NCI-H510A (cell line): Measurements from ENCODE around the gene SMARCAD1.
A peak's percentile ranks its signal among the peaks of the same experiment; 100 is the strongest.

ENCODE experiments used
- DNase-seq: peaks from one replicate; lab custom pipeline; 2025; lab: John Stamatoyannopoulos, UW

Gene SMARCAD1, protein sequence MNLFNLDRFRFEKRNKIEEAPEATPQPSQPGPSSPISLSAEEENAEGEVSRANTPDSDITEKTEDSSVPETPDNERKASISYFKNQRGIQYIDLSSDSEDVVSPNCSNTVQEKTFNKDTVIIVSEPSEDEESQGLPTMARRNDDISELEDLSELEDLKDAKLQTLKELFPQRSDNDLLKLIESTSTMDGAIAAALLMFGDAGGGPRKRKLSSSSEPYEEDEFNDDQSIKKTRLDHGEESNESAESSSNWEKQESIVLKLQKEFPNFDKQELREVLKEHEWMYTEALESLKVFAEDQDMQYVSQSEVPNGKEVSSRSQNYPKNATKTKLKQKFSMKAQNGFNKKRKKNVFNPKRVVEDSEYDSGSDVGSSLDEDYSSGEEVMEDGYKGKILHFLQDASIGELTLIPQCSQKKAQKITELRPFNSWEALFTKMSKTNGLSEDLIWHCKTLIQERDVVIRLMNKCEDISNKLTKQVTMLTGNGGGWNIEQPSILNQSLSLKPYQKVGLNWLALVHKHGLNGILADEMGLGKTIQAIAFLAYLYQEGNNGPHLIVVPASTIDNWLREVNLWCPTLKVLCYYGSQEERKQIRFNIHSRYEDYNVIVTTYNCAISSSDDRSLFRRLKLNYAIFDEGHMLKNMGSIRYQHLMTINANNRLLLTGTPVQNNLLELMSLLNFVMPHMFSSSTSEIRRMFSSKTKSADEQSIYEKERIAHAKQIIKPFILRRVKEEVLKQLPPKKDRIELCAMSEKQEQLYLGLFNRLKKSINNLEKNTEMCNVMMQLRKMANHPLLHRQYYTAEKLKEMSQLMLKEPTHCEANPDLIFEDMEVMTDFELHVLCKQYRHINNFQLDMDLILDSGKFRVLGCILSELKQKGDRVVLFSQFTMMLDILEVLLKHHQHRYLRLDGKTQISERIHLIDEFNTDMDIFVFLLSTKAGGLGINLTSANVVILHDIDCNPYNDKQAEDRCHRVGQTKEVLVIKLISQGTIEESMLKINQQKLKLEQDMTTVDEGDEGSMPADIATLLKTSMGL

DNA sequence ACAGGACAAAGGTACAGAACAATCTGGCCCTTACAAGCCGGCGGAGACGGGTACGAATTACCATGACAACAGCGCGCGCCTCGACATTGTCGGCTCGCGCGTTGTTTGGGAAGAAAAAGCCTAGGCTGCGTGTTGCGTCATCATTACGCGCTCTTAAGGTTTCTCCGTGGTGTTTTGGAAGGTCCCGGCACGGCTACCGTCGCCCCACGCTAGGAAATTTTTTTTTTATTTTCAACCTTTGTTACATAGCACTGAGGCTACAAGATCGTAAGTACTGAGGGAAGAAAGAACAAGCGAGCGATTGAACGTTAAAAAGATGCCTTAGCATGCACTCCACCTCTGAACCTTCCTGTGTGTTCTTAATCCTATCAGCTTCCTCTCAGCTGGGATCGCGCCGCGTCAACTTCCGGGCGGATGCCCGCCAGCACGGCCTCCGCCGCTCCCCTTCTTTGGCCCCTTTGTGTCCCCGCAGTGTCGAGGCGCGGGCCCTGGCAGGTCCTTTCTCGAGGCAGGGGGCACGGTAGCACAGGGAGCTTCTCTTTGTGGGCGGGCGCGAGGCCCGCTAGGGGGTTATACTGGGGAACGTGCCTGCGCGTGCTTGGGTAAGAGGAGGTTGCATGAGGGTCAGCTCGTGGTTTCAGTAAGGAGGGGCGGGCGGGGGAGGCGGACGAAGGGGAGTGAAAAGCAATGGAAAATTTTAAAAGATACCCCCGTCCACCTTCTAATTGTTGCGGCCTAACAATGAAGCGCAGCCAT, at the start of gene SMARCAD1:
Gene SMARCAD1 (plus strand): TSS at position 397 of the 756 bp plus-strand sequence. CDS start 530 bp downstream, outside the sequence.
- DNase-seq, result peak; percentile 92

DNA sequence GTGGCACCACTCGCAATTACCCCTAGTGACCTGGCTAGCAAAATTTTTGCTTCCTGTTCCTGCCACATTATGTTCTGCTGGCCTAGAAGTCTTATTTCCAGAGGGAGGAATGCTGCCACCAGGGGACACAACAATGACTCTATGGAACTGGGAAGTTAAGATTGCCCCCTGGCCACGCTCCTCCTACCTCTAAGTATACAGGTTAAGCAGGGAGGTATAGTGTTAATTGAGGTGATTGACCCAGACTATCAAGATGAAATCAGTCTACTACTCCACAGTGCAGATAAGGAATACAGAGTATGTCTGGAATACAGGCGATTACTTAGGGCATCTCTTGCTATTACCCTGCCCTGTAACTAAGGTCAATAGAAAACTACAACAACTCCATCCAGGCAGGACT, 48.8 kb upstream of the SMARCAD1 start:
- DNase-seq, result no peak

DNA sequence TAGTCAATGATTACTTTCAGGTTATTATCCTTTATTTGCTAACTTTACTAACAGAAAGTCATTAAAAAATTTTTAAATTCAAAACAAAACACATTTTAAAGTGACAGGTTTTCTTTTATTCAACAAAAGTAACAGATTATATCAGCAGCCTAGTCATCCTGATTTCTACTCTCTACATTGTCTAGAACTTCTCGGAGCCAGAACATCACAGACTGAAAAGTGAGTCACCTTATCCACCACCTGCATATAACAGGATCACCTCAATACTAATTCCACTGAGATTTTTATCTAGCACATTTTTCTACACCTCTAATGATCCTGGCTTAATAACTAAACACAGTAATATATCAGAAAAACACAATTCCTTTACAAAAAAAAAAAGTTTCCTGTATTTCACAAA, 47.9 kb upstream of the SMARCAD1 start:
- DNase-seq, result no peak

DNA sequence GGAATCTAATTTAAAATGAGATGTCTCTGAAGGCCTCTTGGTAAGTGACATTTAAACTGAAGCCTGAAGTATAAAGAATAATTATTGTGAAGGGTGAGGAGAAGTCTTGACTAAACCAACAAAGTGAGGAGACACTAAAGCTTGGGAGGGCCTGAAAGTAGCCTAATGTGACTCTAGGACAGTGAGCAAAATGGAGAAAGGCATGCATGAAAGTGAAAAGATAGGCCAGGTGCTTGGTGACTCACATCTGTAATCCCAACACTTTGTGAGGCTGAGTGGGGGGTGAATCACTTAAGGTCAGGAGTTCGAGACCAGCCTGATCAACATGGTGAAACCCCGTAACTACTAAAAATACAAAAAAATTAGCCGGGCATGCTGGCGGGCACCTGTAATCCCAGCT, 46.9 kb upstream of the SMARCAD1 start:
- DNase-seq, result no peak

DNA sequence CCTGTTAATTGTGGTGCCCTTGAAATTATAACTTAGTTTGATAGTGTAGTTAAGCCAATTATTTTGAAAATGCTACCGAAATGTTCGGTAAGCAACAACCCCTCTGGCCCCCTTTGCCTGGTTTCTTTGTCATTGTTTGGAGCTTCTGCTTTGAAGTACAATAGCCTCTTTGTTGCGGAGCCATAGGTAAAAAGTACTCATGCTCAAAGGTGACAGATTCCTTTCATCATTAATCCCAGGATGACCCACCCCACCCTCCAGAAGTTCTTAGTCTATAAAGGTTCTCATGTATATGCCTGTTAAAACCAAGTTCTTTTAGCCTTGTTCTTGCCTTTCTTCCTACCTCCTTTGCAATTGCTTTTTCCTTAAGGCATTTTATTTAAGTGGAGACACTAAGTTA, 42.4 kb upstream of the SMARCAD1 start:
- DNase-seq, result no peak

DNA sequence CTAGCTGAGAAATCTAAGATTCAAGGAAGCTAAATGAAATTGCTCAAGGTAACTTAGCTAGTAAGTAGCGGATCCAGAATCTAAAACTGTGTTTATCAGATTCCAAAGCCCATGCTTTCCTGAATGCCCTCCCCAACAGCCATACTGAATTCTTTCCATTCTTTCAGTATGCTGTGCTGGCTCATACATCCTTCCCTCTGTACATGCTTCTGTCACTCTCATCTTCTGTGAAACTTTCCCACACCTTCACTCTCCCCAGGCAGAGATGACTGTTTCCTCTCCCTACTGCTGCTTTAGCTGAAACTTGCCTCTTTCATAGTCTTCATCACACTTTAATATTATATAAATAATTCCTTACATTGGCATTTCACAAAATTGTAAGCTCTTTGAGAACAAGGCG, 39.3 kb upstream of the SMARCAD1 start:
- no peak for DNase-seq

DNA sequence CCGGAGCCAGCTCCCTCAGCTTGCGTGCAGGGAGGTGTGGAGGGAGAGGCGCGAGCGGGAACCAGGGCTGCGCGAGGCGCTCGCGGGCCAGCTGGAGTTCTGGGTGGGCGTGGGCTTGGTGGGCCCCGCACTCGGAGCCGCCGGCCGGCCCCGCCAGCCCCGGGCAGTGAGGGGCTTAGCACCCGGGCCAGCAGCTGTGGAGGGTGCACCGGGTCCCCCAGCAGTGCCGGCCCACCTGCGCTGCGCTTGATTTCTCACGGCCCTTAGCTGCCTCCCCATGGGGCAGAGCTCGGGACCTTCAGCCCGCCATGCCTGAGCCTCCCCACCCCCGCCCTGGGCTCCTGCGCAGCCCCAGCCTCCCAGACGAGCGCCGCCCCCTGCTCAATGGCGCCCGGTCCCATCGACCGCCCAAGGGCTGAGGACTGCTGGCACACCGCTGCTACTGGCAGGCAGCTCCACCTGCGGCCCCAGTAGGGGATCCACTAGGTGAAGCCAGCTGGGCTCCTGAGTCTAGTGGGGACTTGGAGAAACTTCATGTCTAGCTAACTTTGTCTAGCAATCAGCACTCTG, 37.8 kb upstream of the SMARCAD1 start:
- no peak for DNase-seq

DNA sequence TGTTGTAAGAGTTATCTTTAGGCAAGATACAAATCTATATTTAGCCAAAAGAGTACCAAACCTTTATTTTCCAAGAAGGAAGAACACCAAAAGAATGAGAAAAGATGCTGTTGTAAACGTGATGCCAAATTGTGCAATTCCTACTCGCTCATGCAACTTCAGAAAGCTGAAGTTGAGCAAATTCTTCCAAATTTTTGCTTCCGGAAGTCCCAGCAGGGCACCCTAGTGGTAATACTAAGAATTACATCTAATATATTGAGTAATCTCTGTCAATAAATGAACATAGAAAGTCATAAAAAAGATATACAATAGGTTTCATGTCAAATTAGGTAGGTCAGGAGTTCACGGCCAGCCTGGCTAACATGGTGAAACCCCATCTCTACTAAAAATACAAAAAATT, 36.0 kb upstream of the SMARCAD1 start:
- no peak for DNase-seq

DNA sequence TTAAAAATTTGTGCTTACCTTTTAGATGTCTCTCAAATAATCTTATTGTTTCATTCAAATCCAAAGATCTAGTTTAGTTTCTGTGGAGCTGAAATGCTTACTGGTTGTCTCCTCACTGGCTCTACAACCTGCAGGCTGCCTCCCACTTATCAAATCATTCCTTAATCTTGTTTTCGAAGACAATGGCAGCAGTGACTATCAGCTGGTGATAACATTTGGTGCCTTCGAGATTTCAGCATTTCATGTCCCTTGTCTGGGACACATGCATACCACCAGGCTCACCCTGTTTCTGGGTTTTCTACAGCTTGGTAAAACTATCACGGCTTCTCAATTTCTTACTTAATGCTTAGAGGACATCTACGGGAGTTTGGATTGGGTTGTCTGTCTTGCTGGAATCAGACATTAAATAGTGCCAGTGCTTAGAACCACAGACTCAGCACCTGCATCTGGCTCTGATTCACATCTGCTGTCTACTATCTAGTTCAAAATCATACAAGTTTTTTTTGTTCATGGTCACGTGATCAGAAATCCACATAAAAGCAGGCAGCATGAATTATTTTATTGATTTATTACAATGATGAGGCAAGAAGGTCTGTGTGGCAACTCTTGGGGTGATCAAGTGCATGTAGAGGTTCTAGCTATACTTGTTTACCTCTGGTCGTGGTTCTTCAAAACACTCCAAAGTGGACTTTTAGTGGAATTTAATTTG, 32.0 kb upstream of the SMARCAD1 start:
- no peak for DNase-seq

DNA sequence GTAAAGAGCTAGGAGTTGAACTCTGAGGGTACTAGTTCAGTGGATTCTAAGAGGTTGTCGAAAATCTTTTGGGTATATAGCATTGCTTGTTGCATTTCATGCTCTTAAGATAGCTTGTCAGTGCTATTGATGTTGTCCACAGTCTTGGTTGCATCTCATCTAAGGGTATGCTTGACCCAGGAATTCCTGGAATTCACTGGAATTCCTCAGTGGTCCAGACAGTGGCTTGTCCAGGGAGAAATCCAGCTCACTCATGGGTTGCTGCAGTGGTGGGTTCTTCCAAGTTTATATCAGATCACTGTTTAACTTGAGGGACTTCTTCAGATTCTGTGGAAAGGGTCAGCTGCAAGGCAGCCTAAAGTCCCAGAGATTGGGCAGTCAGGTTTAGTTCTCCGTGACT, 29.8 kb upstream of the SMARCAD1 start:
- DNase-seq, result no peak

DNA sequence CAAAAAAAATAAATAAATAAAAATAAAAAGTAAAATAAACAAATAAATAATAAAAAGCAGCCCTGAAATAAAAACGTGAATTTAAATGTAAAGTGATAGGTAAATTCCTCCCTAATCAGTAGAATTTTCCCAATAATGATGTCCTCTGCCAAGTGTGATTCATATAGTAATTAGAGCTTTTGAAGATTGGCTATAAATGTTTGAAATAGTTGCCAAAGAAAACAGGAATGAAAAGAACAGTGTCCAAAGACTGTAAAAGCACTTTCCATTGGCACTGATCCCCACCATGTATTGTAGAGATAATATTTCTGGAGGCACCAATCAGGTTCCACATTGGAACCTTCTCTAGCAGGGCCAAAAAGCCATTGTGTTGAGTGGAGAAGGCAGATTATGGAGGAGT, 25.9 kb upstream of the SMARCAD1 start:
- no peak for DNase-seq

DNA sequence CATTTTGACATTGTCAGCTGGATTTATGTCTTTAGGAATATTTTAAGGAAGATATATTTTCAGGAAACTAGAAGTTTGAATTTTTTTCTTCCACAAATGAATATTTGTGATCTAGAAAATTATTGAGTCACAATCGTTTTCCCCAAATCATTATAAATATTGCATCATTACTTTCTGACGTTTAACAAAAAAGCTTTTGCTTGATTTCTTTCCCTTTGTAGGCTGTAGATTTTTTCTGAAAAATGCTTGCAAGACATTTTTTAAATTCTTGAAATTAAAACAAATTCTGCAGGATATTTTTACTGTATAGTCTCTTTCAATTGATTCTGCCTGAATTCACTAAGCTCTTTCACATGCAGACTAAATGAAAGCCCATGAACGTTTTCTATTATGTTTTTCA, 4.9 kb upstream of the SMARCAD1 start:
- no peak for DNase-seq

DNA sequence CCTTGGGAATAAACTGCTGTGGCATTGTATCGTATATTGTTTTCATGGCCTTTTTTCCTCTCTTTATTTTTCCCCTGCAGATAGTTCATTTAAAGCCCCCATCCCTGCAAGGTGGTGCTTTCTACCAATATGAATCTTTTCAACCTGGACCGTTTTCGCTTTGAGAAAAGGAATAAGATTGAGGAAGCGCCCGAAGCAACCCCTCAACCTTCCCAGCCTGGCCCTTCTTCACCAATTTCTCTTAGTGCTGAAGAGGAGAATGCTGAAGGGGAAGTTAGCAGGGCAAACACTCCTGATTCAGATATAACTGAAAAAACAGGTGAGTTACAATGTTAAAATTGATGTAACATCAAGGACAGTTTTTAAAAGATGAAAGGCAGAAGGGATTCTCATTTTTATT, 601 bp downstream of the SMARCAD1 start:
- no peak for DNase-seq

DNA sequence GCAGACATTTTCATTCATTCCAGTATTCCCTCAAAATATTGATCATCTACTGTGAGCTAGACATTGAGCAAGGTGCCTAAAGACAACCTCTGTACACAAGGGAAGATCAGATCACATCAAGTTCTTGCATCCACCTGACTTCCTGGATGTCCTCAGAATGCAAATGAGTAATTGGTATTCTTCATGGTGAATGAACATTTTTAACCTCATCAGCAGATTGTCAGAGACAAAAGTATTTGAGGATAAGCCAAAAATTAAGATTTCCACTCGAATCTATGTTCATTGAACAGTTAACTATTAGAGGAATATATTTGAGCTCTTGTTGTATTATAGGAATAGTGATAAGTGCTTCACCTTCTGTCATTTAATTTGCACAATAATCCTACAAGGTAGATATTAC, 1.3 kb downstream of the SMARCAD1 start:
- no peak for DNase-seq

DNA sequence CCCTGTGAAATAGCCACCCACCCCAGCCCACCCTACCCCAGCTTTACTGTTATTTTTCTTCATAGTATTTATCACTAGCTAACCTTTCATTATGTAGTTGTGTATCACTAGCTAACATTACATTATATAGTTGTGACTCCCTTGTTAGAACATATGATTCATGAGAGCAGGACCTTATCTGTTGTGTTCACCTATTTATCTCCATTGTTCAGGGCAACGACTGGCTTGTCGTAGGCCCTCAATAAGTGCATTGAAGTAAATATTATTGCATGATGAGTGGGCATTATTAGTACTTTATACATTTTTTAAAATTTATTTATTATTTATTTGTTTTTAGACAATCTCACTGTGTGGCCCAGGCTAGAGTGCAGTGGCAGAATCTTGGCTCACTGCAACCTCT, 4.2 kb downstream of the SMARCAD1 start:
- no peak for DNase-seq

DNA sequence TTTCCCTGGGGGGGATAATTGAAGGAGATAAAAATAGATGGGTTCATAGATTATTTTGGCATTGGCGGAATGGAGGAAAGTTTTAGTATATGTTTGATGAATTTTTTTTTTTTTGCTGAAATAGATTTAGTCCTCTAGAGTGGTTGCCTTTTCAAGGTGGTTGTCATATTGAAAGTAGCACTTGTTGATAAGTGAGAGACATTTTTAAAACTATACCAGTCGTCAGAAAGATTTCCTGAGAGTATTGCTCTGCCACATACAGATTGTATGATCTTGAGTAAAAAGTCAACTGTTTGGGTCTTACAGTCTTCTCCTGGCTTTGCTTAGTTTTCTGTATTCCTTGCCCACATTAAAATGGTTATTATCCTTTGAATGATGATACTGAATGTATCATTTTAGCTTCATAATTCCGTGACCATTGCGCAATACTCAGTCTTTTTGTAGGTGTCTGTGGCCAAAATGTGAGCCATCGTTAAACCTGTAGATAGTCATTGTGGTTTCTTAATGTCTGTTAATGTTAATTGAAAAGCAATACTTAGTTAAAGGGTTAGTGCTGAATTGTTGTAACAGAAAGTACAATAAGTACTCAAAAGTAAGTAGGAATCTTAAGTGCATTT, 7.1 kb downstream of the SMARCAD1 start:
- no peak for DNase-seq

DNA sequence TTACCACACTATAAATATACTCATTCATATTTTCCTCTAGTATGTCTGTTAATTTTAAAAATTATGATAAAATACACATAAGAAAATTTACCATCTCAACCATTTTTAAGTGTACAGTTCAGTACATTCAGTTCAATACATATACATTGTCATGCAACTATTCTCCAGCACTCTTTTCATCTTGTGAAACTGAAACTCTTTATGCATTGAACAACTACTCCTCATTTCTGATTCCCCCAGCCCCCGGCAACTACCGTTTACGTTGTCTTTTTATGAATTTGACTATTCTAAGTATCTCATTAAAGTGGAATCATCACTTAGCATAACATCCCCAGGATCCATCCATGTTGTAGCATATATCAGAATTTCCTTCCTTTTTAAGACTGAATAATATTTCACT, 8.7 kb downstream of the SMARCAD1 start:
- no peak for DNase-seq

DNA sequence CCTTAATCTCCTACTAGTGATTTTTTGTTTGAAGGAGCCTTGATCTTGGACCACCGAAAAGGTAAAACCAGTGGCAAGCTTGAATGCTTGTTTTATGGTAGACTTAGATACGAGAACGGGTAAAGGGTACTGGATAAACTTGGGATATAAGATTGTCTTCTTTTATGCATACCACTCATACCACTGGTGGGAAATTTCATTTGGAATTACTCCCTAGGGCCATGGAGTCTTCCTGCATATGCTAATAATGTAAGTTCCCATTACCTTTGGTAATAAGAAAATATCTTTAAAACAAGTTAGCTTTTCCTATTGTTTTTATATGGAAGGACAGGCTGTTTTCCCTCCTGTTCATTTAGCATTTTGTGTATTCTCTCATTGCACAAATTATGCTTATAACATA, 11.7 kb downstream of the SMARCAD1 start:
- no peak for DNase-seq

DNA sequence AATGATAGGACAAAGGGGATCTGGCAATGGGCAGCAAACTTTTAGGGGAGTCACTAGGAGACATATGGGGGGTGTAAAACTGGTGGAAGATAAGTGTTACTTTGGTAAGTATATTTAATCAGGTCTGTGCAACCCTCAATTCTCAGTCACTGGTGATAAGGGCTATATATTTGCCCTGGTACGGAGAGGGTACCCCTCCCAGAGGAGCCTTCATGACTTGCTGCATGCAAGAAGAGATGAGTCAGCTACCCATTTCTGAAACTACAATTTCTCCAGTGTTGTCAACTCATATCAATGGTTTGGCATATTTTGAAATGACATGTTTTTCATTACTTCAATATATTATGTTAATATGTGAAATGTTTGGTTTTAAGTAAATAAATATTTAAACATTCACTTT, 14.3 kb downstream of the SMARCAD1 start:
- no peak for DNase-seq

DNA sequence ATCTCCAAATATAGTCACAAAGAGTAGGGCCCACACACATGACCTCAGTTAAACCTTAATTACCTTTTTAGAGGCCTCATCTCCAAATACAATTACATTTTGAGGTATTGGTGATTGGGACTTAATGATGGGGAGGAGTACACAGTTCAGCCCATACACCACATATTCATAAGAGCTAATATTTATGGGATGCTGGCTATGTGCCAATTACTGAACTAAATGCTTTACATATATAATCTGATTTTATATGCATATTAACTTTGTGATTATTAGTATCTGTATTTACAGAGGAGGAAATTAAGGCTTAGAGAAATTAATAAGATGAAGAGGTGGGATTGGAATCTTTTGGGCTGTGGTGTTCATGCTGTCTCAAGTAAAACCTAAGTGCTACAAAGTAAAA, 17.8 kb downstream of the SMARCAD1 start:
- DNase-seq, result no peak

DNA sequence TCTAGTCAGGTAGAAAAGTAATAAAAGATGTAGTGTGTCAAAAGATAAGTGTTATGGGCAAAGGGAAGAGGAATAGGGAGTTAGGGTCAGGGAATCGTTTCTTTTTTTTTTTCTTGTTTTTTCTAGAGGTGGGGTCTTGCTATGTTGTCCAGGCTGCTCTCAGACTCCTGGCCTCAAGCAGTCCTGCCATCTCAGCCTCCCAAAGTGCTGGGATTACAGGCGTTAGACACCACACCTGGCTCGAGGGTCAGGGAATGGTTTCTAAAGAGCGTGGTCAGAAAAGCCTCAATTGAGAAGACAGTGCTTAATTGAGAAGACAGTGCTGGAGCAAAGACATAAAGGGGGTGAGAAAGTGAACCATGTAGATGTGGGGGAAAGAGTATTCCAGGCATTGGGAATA, 19.1 kb downstream of the SMARCAD1 start:
- no peak for DNase-seq
